GM10248 (cell line): ENCODE measurements around the gene RAB2B.

Source experiments
- CTCF ChIA-PET: fragments of 300-600 bp; sonication (Branson Sonifier 250); formaldehyde crosslinking; extraction: SDS; loops from one replicate; lab custom pipeline; 2021; ENCODE audit warnings: antibody characterized with exemption; lab: Yijun Ruan, JAX
- POLR2A ChIA-PET: fragments of 350-650 bp; sonication (Branson Sonifier 250); formaldehyde crosslinking; extraction: SDS; loops from one replicate; lab custom pipeline; 2020; ENCODE audit warnings: antibody characterized with exemption; lab: Yijun Ruan, JAX
- DNase-seq: peaks from one replicate; pipeline ENCODE4 v3.0.0; 2012; ENCODE audit errors: extremely low spot score
- CTCF ChIP-seq: IDR thresholded peaks from 2 replicates; pipeline ENCODE4 v1.5.1; 2012; ENCODE audit warnings: mild to moderate bottlenecking, low read depth; ENCODE audit errors: extremely low read depth, missing control alignments, control extremely low read depth

The RAB2B gene

GRCh38 chr14:21509432-21510143 is 32.8 kb upstream of the RAB2B start:
- TF ChIP-seq CTCF = no peak
- CTCF ChIA-PET = interaction anchor here (1.4 to 5.3 kb wide), 5 partner anchors 11 to 48 kb away, joined by 4 to 48 read pairs (median 8); partner anchors contain the start of genes RAB2B, SALL2 and TOX4
- POLR2A ChIA-PET = interaction anchor here (0.6 kb wide), 1 partner anchor 234 kb away, joined by 9 read pairs; no protein-coding TSS in a partner anchor
- DNase-seq = no peak

GRCh38 chr14:21506557-21506956 is 29.8 kb upstream of the RAB2B start:
- ChIA-PET POLR2A (no interaction called here), CTCF (no interaction called here)
- no peak for TF ChIP-seq CTCF
- no peak for DNase-seq

GRCh38 chr14:21505012-21505553 is 28.3 kb upstream of the RAB2B start:
- TF ChIP-seq CTCF = no peak
- CTCF ChIA-PET = interaction anchor here (0.9 to 1.3 kb wide), 2 partner anchors 13 to 27 kb away, joined by 3 read pairs; no protein-coding TSS in a partner anchor
- DNase-seq = peak; percentile 43
- POLR2A ChIA-PET = no interaction called here

- no peak for DNase-seq
- no peak for TF ChIP-seq CTCF
- POLR2A ChIA-PET = no interaction called here
- CTCF ChIA-PET = no interaction called here
These were observed 26.6 kb upstream of the RAB2B start for GRCh38 chr14:21503376-21503775.

GRCh38 chr14:21501568-21501967 is 24.8 kb upstream of the RAB2B start:
- POLR2A ChIA-PET = interaction anchor here (1.4 kb wide), 1 partner anchor 9 kb away, joined by 5 read pairs; the partner anchor contains the start of gene METTL3
- DNase-seq = no peak
- CTCF ChIA-PET = interaction anchor here (1.0 to 6.2 kb wide), 4 partner anchors 13 to 56 kb away, joined by 4 to 80 read pairs (median 8); partner anchors contain the start of gene TOX4
- no peak for TF ChIP-seq CTCF
